NCI-H526 treated with DMSO at 0.1 percent for 48 hours (cell line): ENCODE data around the gene SCN4B.

ENCODE experiments used
- DNase-seq: peaks from one replicate; lab custom pipeline; 2025; lab: John Stamatoyannopoulos, UW

SCN4B gene

GRCh38 chr11:118129471-118130172, 23.0 kb downstream of the SCN4B start:
- no peak for DNase-seq

- no peak for DNase-seq
Measured at GRCh38 chr11:118128721-118129470, 23.7 kb downstream of the SCN4B start.

- no peak for DNase-seq
Measured at GRCh38 chr11:118128310-118128709, 24.3 kb downstream of the SCN4B start.

GRCh38 chr11:118126082-118126838, 26.4 kb downstream of the SCN4B start:
- DNase-seq: peak; percentile 65

GRCh38 chr11:118124929-118125535, 27.6 kb downstream of the SCN4B start:
- peak; percentile 52 for DNase-seq

GRCh38 chr11:118120793-118121192, 31.8 kb downstream of the SCN4B start:
- no peak for DNase-seq

GRCh38 chr11:118117790-118118601, 34.6 kb downstream of the SCN4B start:
- DNase-seq: no peak

GRCh38 chr11:118115048-118115447, 37.6 kb downstream of the SCN4B start:
- no peak for DNase-seq

GRCh38 chr11:118114266-118114665, 38.4 kb downstream of the SCN4B start:
- no peak for DNase-seq

GRCh38 chr11:118112711-118113430, 39.8 kb downstream of the SCN4B start:
- no peak for DNase-seq

GRCh38 chr11:118111744-118112035, 40.9 kb downstream of the SCN4B start:
- no peak for DNase-seq

- no peak for DNase-seq
Measured at GRCh38 chr11:118111019-118111743, 41.4 kb downstream of the SCN4B start.

- no peak for DNase-seq
Measured at GRCh38 chr11:118109231-118109630, 43.4 kb downstream of the SCN4B start.

GRCh38 chr11:118108513-118108912, 44.1 kb downstream of the SCN4B start:
- no peak for DNase-seq

GRCh38 chr11:118106789-118107335, 45.8 kb downstream of the SCN4B start:
- no peak for DNase-seq

- DNase-seq: no peak
Measured at GRCh38 chr11:118105657-118106305, 46.8 kb downstream of the SCN4B start.

- no peak for DNase-seq
Measured at GRCh38 chr11:118104491-118104890, 48.1 kb downstream of the SCN4B start.

- DNase-seq: no peak
Measured at GRCh38 chr11:118102721-118103261, 49.8 kb downstream of the SCN4B start.

- DNase-seq: no peak
Measured at GRCh38 chr11:118100691-118101232, 51.9 kb downstream of the SCN4B start.
